ENCODE measurements around the gene UNC13B.

DNA sequence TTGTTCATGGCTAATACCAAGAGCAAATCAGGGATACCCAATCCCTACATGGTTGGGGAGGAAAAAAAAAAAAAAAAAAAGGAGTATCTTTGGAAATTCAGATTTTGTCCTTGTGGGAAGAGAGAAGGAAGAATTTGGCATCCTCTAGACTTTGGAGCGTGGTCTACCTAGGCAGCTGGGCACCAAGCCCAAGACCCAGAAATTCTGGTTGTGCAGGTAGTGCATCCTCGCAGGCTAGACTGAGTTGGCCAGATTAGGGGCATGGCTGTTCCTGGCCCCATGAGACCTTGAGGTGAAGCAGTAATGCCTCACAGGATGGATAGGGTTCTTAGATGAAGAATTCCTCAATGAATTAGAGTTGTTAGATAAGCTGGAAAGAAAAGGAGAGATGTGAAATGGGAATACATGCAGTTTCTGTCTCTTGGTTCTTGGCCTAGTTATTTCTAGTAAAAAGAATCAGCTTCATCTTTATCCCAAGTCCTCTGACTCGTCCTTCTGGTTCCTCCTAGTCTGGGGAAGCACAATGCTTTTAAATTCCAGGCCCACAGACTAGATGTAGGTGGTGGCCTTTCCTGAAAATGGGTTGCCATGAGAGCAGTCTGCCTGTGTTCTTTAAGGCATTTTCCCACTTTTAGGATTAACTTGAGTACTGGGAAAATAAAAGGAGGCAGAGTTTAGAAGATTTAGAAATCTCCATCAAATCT is 187.6 kb downstream of the UNC13B start:
- TF ChIP-seq FOXJ3 (CRISPR knock-in tag; IDR thresholded peaks at IDR 0.05) = no peak
- no peak for TF ChIP-seq PPARD (CRISPR knock-in tag; IDR thresholded peaks at IDR 0.05)
